Adrenal gland (tissue), 5 donors: Measurements from ENCODE around the gene RPUSD3.

Experiments
- CTCF ChIP-seq, 6 experiments: fragments of 450-650 bp in 4 of 6; fragments of 200-600 bp in 2 of 6; sonication (generic) in 1 of 6; IDR thresholded peaks; 1 replicate in 5 of 6; 2 replicates in 1 of 6; pipeline versions ENCODE4 v1.5.1 to v1.8.0; 2016 to 2021; ENCODE audit warnings: antibody characterized with exemption in 6 of 6, mild to moderate bottlenecking in 2 of 6, moderate library complexity in 1 of 6
- POLR2A ChIP-seq, 2 donors: fragments of 450-650 bp; IDR thresholded peaks; one replicate each; pipeline ENCODE4 v1.6.1; 2017; ENCODE audit warnings: antibody characterized with exemption in 2 of 2, mild to moderate bottlenecking in 2 of 2, moderate library complexity in 1 of 2
- donor health status: DM: no; HTN: no; CAD: no.

GRCh38 chr3:9792405-9793160 is 51.2 kb downstream of the RPUSD3 start, which contains the start of the genes ARPC4 and TADA3:
- peak in 4 of 6 experiments; percentile 15 to 35 (median 26) for TF ChIP-seq CTCF (IDR thresholded peaks at IDR 0.05)
- peak; percentile 56 for TF ChIP-seq POLR2A (IDR thresholded peaks at IDR 0.05)
